HFF-Myc (cell line): ENCODE measurements around the gene LRRC75B.
"Not testable (repeated sequence)": the region's sequence is repeated elsewhere in the genome, so short reads cannot be mapped to it uniquely, and the experiment has no call there.

Experiments
- DNase-seq: peaks from one replicate; pipeline ENCODE4 v3.0.0-alpha.2; 2011; ENCODE audit warnings: low read depth; ENCODE audit errors: extremely low read depth
- H3K4me3 ChIP-seq: replicated peaks from 2 replicates; pipeline ENCODE4 v1.5.1; 2011; ENCODE audit warnings: low read depth, mild to moderate bottlenecking, control low read depth, low read length
- CTCF ChIP-seq: IDR thresholded peaks from 2 replicates; pipeline ENCODE4 v1.5.1; 2012; ENCODE audit warnings: mild to moderate bottlenecking, low read depth, low read length, control low read depth; ENCODE audit errors: missing control alignments

Gene LRRC75B

GRCh38 chr22:24554313-24555164, 38.3 kb downstream of the LRRC75B start, which contains the start of gene GUCD1:
Gene GUCD1 (minus strand): TSS chr22:24555138. CDS start chr22:24554991, 147 bp downstream.
- H3K4me3 ChIP-seq: peak within 1 kb of the TSS; percentile 87
- DNase-seq: no peak
- no peak for TF ChIP-seq CTCF

- H3K4me3 ChIP-seq: peak overlapping the region; percentile 87
- DNase-seq: no peak
- TF ChIP-seq CTCF: no peak
Measured at GRCh38 chr22:24553597-24554312, 39.1 kb downstream of the LRRC75B start.

- peak overlapping the region; percentile 87; the same call in 1 of the 2 replicates for H3K4me3 ChIP-seq
- not testable (repeated sequence) for DNase-seq
Measured at GRCh38 chr22:24552503-24553286, 40.2 kb downstream of the LRRC75B start.

GRCh38 chr22:24550902-24551435, 41.9 kb downstream of the LRRC75B start:
- no peak for TF ChIP-seq CTCF
- no peak for DNase-seq

GRCh38 chr22:24550028-24550901, 42.6 kb downstream of the LRRC75B start:
- TF ChIP-seq CTCF: no peak
- DNase-seq: no peak
- H3K4me3 ChIP-seq: no peak overlapping the region

More at GRCh38 chr22:24550902-24551435, 41.9 kb downstream of the LRRC75B start:
- H3K4me3 ChIP-seq: no peak overlapping the region

- DNase-seq: no peak
- H3K4me3 ChIP-seq: no peak overlapping the region
- TF ChIP-seq CTCF: no peak
Measured at GRCh38 chr22:24548812-24549211, 44.1 kb downstream of the LRRC75B start.
